HG03378 (cell line): ENCODE measurements around the gene NINL.
"Not testable (repeated sequence)": the region's sequence is repeated elsewhere in the genome, so short reads cannot be mapped to it uniquely, and the experiment has no call there.

ENCODE experiments used
- ATAC-seq: cut with Tn5 transposase; IDR thresholded peaks from one replicate; pipeline ENCODE4 v1.9.1; 2021; ENCODE audit warnings: mild to moderate bottlenecking, moderate library complexity; ENCODE audit not compliant: unreplicated experiment

The NINL gene

DNA sequence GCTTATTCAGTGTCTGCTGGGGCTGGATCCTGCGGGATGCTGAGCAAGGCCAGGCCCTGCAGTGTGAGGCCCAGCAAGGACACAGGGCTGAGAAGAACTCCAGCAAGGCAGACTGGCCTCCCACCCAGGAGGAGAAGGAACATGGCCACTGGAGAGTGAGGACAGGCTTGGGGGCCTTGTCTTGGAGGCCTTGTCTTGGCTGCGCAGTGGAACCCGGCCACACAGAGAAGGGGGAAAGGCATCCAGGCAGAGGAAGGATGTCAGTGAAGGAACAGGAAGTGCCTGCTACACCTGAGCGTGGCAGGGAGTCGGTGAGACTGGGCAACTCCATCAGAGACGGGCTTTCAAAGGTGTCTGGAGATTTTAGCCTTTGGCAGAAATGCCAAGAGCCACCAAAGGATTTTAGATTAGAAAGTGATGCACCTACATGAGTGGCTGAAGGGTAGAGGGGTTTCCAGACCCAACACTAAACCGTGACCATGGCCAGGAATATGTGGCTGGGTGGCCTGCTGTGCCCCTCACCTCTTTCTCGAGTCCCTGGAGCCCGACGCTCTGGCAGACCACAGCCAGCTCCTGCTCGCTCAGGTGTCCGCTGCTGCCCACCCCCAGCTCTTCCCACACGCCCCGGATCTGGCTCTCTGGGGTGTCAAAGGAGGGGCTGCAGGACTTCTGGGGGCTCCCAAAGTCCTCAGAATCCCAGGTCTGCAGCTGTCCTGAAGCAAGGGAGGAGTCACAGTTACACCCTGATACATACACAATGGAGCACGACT lies 80.8 kb downstream of the NINL start:
- no peak for ATAC-seq

DNA sequence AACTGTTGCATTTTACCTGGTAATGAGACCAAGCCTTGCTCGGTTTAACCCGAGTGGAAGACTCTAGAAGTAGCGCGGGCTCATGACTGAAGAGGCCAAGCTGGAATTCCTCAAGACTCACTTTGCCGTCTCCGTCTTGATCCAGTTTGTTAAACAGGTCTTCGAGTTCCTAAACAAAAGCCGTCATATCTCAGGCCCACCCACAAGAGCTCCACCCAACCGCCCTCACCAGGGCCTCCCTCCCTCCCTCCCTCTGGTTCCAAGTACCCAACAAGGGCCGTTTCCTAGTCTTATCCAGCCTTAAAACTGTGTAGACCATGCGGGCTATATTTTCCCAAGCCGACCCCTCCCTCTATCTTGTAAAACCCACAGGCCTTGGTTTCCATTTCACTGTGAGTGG lies 81.4 kb downstream of the NINL start:
- ATAC-seq, result no peak

DNA sequence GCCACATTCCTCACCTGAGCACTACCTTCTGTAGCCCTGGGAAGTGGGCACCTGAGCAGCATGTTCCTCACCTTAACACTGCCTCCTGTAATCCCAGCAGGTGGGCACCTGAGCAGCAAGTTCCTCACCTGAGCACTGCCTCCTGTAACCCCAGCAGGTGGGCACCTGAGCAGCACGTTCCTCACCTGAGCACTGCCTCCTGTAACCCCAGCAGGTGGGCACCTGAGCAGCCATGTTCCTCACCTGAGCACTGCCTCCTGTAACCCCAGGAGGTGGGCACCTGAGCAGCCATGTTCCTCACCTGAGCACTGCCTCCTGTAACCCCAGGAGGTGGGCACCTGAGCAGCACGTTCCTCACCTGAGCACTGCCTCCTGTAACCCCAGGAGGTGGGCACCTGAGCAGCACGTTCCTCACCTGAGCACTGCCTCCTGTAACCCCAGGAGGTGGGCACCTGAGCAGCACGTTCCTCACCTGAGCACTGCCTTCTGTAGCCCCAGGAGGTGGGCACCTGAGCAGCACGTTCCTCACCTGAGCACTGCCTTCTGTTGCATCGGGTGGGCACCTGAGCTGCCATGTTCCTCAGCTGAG lies 82.2 kb downstream of the NINL start:
- ATAC-seq, result not testable (repeated sequence)

DNA sequence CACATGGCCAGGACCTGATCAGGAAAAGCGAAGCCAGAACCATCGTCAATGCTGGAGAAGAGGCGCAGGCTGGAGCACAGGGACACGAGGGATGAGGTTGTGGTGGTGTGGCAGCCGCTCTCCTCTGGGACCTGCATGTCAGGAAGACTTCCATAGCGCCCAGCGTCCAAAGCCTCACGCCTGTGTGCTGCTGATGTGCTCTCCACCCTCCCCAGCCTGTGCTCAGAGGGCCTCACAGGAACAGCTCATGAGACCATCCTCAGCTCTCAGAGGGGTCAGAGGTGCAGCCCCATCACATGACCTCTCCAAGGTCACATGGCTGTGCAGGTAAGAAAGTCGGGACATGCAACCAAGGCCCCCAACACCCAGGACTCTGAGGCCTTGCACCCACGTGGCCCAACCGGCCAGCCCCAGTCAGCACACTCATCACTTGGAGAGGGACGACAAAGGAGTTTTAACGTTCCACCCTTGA lies 84.4 kb downstream of the NINL start:
- no peak for ATAC-seq

DNA sequence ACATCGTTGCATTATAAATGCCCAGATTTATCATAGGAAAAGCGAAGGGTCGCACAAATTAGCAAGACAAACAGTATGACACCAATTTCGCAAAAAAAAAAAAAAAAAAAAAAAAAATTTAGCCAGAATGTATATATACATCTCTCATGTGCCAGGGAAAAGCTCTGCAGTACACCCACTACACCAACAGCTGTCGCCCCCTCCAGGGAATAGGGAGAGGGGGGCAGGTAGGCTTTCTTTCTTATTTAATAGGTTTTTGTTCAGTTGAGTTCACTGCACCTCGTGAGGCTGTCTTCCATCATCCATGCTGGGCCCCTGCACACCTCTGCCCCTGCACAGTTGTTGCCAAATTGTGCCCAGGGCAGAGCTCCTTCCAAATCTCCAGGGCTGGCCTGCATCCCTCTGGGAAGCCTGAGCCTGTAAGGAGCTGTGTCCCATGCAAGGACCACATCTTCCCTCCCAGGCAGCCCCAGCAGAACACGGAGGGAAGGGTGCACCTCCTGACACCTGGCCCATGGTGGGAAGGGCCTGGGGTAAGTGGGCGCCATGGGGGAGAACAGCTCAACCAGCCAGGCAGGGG lies 85.4 kb downstream of the NINL start:
- no peak for ATAC-seq

DNA sequence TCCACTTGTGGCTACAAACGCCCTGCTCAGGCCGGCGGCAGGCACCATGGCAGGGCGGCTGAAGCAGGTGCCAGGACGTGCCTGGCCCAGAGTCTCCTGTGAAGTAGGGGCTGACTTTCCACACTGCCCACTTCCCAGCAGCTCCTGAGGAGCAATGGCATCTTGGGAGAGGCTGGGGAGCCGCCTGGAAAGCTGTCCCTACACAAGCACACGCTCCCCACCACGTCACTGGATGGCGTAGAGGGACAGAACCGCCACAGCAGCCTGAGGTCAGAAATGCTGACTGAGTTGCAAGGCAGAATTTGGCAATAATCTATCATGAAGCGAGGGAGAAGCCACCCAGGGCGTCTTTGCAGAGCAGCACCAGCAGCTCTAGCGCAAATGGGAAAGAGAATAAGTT lies 86.3 kb downstream of the NINL start:
- ATAC-seq, result no peak

DNA sequence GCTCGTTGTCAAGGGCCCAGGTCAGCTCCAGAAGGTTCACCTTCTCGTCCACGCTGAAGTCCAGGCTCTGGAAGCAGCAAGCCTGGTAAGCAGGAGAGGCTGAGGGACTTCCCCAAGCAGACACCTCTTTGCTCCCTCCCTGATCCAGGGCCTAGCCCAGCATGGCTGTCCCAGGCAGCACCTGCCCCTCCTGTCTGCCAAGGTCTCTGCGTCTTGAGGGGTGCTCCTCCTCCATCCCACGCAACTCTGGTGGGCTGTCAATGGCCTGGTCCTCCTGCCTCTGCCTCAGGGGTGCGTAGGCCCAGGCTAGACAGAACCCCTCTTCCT lies 87.1 kb downstream of the NINL start:
- ATAC-seq, result no peak

DNA sequence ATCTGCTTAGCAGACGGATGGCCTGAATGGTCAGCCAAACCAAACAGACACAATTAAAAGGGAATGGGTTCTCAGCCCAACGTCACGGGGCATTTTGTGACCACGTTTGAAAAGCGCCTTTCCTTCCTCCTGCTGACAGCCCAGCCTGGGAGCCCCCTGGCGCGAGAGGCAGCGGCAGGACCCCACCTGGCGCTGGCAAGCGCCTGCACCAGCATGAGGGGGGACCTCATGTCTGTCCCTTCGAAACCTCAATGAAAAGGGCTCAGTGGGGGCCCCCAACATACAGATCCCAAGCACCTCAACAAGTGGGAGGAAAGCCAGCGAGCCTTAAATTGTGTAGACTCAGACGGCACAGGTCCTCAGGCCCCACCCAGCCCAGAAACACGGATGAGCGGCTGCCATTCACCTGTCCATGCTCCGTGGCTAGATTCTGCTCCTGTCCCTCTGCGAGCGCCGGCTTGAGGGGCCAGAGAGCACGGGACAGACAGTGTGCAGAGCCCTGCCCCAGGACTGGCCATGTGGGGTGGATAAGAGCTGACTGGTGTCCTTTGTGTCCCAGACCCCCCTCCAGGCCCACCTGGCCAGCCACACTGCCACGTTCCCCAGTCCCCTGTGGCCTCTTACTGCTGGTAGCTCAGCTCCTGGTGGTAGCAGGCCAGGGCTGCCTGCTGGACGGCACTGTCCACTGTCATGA lies 87.6 kb downstream of the NINL start:
- ATAC-seq, result no peak

DNA sequence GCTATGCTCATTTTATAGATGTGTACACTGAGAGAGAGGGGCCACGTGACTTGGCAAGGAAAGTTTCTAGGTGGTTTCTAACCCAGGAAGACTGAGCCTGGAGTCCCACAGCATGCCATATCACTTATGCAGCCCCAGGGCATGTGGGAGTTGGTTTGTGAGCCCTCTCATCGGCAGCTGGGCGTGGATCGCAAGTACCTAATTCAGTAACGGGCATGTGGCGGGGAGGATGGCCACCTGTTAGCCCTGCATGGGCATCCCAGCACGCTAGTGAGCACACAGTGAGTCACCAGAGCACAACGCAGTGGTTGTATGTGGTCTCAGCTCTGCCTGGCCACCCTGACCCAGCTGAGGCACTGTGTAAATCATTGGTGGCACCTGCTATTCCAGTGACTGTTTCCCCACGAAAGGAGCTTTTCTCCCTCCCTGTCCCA lies 88.3 kb downstream of the NINL start:
- ATAC-seq, result no peak

DNA sequence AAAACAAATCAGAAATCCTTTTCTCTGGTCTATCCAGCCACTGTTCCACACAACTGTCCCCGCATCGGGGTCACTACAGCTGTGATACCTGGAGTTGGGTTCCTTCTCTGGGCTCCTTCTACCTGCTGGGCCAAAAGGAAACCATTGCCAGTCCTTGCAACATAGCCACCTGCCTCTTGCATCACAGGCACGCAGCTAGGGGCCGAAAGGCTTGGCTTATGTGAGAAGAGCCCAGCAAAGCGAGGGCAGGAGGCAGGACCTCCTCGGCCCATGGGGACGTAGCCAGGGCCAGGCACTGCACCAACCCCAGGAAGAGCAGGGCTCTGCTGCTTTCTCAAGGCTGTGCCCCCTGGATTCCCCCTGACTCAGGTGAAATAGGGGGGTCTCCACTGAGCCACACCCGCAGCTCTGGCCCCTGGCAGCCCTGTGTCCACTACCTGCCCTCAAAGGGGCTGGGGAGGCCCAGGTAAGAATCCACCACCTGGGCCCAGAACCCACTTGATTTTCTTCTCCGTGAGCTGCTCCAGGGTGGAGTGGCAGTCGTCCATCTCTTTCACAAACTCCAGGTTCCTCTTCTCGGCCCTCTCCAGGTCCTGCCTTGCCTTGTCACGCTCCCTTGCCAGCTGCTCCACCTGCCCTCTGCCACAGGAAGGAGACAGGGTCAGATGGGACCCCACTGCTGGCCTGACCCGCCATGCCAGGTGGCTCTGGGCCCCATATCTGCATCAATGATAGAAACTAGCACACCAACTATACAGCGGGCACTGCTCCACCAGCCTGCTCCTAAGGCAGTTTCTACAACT lies 89.0 kb downstream of the NINL start:
- ATAC-seq, result no peak

DNA sequence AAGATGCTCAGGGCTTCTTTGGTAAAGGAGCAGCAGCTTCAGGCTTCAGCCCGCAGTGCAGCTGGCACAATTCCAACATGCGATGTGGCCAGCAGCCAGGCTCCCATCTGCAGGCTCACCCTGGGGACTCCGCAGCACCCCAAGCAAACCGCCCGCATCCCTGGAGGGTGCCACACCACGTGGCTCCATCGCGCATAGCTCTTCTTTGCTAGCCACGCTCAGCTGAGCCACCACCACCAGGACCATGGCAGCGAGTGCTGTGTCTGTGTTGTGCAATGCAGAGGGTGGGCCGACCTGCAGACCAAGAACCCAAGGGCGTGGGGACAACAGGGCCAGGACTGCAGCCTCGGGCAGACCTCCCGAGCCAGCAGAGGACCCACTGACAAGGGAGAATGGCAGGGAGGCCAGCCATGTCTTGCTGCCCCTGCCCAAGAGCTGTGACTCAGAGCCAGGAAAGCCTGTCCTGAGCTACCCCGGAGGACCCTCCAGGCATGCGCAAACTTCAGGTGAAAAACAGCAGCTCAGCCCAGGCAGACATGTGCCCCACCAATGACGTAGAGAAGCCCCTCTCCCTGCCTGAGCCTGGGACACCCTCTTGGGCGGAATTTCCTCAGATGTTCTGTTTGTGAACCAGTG lies 90.0 kb downstream of the NINL start:
- ATAC-seq, result no peak

DNA sequence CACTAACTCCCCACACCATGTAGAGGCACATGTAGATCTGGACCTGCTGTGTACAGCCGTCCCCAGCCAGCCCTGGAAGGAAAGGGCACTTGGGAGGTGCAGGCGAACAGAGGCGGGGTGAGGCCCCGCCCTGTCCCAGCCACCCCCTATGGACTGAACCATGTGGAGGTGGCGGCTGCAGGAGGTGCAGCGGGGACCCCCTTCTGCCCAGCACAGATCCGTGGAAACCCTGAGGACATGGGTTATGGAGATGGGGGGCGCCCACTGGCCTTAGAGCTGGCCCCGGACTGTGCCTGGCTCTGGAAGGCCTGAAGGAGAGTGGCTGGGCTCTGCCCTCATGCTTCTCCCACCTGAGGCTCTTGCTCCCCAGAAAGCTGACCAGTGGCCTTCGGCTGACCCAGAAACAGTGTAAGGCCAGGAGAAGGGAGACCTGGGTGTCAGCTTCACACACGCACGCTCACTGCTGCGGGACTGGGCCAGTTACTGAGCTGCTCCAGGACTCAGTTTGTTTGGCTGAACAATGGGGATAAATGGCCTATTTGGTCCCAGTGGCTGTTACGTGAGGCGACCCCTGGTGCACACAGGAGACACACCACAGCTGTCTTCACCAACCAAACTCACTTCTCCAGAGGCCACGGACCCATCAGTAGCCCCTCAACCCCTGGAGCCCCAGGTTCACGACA lies 90.7 kb downstream of the NINL start:
- ATAC-seq, result no peak

DNA sequence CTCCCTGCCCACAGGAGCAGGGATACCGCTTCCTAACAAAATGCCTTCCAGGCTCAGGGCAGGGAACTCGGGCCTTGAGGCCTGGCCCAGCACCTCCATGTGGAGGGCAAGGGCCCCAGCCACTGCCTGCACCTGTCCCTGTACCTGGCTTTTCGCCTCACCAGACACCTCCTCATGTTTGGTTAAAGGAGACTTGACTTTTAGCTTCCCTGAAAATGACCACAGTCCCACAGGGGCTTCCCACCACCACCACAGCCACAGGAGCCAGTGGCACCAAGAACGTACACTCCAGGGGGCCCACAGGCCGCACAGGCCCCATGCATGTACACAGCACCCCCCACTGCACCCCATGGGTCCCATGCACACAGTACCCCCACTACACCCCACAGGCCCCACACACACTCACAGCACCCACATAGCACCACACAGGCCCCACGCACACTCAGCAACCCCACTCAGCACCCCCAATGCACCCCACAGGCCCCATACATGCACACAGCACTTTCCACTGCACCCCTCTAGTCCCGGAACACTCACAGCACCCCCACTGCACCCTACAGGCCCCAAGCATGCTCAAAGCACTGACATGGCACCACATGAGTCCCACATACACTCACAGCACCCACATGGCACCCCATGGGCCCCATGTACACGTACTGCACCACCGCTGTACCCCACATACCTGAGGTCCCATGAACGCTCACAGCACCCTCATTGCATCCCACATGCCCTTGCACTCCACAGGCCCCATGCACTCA lies 91.4 kb downstream of the NINL start:
- no peak for ATAC-seq

DNA sequence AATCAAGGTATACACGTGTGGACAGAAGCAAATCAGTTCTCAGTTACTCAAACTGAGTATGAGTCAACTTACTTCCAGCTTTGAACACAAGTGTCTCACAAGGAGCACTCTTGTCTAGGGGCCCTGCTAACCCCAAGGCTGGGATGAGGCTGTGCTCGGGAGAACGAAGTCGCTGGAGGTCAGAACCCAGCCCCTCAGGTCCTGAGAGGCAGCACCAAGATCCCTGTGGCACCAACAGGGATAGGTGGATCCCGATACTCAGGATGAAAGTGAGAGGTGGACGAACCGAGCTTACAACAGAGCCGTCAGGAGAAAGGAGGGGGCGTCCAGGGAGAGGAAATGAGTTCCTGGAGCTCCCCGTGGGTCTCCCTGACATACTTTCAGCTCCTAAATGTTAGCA lies 92.2 kb downstream of the NINL start:
- ATAC-seq, result no peak

DNA sequence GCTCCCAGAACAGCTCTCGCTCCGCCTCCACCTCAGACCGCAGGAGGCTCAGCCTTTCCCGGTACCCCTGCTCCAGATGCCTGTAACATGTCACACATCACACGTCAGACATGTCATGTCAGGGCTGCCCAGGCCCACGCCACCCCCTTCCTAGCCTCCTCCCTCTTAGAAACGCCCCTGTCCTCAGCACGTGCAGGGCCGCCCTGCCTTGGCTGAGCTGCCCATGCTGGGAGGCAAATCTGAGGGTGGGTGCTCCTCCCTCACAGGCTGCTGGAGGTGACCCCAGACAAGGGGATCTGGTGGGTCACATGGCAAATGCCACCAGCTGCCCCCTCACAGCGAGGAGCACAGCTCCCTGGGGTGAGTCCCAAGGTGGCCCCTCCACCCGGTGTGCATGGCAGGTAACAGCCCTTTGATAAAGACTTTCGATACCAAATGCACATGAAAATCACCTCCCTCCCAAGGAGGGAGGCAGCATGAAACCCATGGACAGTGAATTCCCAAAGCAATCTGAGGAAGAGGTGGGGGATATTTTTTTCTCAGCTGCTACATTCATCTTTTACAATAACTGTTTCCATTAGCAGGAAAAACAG lies 93.8 kb downstream of the NINL start:
- ATAC-seq, result no peak

DNA sequence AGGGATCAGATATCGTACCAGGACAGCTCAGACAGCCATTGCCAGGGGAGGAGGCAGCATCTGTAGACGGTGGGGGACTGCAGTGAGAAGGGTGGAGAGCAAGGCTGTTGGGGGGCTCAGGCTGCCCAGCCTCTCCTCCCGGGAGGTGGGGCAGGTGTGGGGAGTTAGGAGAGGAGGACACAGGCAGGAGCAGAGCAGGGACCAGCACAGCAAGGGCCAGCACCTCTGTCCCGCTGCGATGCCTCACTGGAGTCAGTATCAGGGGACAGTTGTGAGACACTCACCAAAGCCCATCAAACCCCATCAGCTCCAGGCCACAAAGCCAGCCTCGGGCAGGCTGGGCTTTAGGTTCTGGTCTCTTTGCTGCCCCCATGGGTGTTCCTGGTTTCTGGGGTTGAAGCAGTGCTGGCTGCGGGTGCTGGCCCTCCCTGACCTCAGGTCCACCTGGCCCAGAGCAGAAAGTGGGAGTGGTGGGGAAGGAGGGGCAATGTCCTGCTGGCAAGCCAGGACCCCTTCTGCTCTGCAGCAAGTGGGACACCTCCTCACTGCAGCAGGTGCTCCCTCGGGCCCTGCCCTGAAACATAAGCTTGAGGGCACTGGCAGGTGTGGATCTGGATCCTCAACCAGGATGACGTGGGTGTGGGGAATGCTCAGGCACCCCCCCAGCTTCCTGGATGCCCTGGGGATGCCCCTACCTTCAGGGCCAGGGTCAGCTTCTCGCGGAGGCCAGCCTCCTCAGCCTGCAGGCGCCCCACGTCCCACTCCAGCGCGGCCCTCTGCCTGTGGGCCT lies 94.5 kb downstream of the NINL start:
- no peak for ATAC-seq

DNA sequence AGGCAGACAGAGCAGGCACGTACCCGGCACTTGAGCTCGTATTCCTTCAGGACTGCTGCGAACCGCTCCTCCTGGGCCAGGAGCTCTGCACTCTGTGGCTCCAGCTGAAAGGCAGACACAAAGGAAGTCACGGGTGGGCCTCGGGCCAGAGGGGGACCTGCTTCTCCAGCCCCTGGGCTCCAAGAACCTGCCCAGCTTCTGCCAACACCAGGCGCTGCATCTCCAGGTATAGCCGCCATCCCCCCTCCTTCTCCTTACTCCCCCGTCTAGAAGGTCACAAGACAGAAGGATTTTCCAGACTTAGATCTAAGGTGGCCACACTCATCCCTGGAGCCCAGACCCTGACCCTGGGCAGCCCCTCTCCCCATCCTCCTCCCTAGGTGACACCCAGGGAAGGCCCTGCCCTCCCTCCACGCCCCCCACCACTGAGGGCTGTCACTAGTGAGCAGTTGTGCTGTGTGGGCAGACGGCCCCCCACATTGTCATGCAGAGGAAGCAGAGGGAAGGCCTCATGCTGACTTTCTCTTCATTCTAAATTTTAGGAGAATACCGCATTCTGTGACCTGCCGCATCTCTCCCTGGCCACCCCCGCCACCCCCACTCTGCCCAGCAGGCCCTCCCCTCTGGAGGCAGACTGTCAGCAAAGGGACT lies 96.0 kb downstream of the NINL start:
- no peak for ATAC-seq

DNA sequence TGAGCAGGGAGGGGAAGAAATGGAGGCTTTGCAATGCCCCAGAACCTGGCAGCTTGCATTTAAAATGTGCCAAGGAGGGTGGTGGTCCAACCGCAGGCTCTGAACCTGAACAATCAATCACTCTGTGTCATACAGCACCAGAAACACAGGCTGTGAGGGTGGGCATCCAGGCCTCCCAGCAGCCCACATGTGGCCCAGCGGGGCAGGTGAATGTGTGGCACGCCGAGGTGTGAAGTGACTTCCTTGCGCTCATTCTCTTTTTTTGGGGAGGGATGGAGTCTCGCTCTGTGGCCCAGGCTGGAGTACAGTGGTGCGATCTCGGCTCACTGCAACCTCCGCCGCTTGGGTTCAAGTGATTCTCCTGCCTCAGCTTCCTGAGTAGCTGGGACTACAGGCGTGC lies 97.4 kb downstream of the NINL start:
- ATAC-seq, result no peak
